B cell (primary cell): ENCODE measurements around the gene EBPL.

ENCODE experiments used
- EZH2 ChIP-seq: IDR thresholded peaks from 2 replicates; pipeline ENCODE4 v1.6.1; 2012; ENCODE audit warnings: borderline replicate concordance, low read depth, mild to moderate bottlenecking, moderate library complexity, low read length; ENCODE audit not compliant: insufficient read depth, poor library complexity, severe bottlenecking
- TF ChIP-seq, protein P1 (sequence below): fragments of 200-600 bp; IDR thresholded peaks from one replicate; pipeline ENCODE4 v1.8.0; 2022; ENCODE audit warnings: antibody characterized with exemption, mild to moderate bottlenecking

DNA sequence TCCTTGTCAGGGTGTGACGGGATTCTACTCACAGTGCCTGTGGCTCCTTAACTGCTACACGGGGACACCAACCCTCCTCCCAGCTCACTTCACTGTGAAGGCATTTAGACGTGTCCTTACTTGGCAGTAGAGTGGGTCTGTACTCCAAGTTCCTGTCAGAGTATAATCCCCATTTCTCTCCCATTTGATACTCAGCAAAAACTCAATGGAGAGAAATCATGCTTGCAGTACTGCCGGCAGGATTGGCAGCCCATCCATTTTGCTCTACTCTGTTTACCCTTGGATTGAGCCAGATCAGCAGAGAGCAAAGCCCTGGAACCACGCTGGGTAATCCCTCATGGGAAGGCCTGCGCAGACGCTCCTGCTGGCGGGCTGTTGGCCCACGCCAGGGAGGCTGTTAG lies 34.0 kb downstream of the EBPL start:
- TF ChIP-seq, protein P1, sequence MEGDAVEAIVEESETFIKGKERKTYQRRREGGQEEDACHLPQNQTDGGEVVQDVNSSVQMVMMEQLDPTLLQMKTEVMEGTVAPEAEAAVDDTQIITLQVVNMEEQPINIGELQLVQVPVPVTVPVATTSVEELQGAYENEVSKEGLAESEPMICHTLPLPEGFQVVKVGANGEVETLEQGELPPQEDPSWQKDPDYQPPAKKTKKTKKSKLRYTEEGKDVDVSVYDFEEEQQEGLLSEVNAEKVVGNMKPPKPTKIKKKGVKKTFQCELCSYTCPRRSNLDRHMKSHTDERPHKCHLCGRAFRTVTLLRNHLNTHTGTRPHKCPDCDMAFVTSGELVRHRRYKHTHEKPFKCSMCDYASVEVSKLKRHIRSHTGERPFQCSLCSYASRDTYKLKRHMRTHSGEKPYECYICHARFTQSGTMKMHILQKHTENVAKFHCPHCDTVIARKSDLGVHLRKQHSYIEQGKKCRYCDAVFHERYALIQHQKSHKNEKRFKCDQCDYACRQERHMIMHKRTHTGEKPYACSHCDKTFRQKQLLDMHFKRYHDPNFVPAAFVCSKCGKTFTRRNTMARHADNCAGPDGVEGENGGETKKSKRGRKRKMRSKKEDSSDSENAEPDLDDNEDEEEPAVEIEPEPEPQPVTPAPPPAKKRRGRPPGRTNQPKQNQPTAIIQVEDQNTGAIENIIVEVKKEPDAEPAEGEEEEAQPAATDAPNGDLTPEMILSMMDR = no peak
- no peak for TF ChIP-seq EZH2
